Measurements from ENCODE around the gene CDC27.
"Not testable (repeated sequence)": the region's sequence is repeated elsewhere in the genome, so short reads cannot be mapped to it uniquely, and the experiment has no call there.

CDC27 gene

DNA sequence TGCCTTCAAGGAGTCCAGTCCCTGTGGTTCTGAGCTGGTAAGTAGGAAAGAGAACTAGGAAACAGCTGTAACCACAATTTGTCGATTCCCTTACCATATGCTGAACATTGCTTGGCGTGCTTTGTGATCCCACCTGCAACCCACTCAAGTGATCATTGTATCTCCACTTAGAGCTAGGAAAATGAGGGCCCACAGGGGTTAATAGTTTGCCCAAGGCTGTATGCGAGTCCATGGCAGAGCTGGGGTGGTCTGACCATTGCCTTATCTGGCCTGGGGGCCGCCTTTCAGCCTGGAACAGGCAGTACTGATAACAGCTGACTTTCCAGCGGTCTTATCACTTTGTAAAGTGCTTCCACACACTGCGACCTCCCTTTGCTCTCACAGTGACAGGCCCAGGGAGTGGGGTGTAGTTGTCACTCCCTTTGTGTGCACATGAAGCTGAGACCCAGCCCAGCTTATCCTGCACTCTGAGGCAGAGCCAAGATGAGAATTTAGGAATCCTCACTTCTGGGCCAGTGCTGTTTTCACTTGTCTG lies 29.9 kb upstream of the CDC27 start:
- H3K36me3 Mint-ChIP-seq (ENCODE audit: low read depth) = peaks cover 3% of the 10 kb centered on the region
- no peak overlapping the region for H3K4me3 Mint-ChIP-seq
- peaks cover 18% of the 10 kb centered on the region for H3K27me3 Mint-ChIP-seq (ENCODE audit: low read depth)
- no peak overlapping the region for H3K27ac Mint-ChIP-seq
- peaks cover 14% of the 10 kb centered on the region for H3K4me1 Mint-ChIP-seq
- H3K9me3 Mint-ChIP-seq = peaks cover 4% of the 10 kb centered on the region
- TF ChIP-seq, protein P1, sequence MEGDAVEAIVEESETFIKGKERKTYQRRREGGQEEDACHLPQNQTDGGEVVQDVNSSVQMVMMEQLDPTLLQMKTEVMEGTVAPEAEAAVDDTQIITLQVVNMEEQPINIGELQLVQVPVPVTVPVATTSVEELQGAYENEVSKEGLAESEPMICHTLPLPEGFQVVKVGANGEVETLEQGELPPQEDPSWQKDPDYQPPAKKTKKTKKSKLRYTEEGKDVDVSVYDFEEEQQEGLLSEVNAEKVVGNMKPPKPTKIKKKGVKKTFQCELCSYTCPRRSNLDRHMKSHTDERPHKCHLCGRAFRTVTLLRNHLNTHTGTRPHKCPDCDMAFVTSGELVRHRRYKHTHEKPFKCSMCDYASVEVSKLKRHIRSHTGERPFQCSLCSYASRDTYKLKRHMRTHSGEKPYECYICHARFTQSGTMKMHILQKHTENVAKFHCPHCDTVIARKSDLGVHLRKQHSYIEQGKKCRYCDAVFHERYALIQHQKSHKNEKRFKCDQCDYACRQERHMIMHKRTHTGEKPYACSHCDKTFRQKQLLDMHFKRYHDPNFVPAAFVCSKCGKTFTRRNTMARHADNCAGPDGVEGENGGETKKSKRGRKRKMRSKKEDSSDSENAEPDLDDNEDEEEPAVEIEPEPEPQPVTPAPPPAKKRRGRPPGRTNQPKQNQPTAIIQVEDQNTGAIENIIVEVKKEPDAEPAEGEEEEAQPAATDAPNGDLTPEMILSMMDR (IDR thresholded peaks at IDR 0.05; ENCODE audit: unreplicated experiment in 3 of 3) = no peak

DNA sequence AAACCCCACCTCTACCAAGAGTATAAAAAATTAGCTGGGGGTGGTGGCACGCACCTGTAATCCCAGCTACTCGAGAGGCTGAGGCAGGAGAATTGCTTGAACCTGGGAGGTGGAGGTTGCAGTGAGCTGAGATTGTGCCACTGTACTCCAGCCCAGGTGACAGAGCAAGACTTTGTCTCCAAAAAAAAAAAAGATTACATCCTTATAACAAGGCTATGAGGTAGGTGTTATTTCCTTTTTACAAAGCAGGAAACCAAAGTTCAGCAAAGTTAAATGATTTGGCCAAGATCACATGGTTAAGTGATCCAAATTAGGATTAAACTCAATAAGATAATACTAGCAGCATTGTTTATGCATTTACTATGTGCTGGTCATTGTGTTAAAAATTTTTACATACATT lies 28.2 kb upstream of the CDC27 start:
- H3K9me3 Mint-ChIP-seq; H3K27ac Mint-ChIP-seq; H3K36me3 Mint-ChIP-seq (ENCODE audit: low read depth); H3K4me3 Mint-ChIP-seq: not testable (repeated sequence)
- peaks cover 18% of the 10 kb centered on the region for H3K27me3 Mint-ChIP-seq (ENCODE audit: low read depth)
- peaks cover 26% of the 10 kb centered on the region for H3K4me1 Mint-ChIP-seq

DNA sequence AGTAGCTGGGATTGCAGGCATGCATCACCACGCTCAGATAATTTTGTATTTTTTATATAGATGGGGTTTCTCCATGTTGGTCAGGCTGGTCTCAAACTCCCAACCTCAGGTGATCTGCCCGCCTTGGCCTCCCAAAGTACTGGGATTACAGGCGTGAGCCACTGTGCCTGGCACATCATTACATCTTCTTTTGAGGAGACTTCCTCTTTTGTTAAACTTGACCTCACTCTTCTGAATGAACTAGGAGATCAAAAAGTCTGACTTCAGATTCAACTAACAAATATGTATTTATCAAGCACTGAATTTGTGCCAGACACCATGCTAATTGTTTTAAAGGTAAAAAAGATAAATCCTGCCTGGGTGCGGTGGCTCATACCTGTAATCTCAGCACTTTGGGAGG lies 27.7 kb upstream of the CDC27 start:
- H3K27ac Mint-ChIP-seq; H3K36me3 Mint-ChIP-seq (ENCODE audit: low read depth); H3K9me3 Mint-ChIP-seq; H3K4me3 Mint-ChIP-seq: not testable (repeated sequence)
- Mint-ChIP-seq H3K27me3 (ENCODE audit: low read depth) (peaks cover 18% of the 10 kb centered on the region), H3K4me1 (peaks cover 30% of the 10 kb centered on the region)

DNA sequence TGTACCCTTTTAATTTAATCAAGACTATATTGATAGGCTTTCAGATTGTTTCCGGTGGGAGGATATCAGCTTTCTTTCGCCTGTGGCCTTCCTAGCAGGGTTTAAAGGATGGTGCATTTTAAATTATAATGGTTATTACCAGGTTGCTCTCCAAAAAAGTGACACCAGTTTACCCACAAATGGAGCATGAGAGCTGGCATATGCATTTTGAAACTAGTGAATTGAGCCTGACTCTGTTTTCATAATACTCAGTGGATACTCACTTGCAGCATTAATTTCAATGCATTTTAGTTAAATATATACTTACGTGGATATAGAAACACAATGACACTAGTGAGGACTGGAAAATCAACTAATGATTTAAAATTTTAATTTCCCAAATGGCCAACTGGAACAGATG lies 25.8 kb upstream of the CDC27 start:
- Mint-ChIP-seq H3K4me1 (peaks cover 31% of the 10 kb centered on the region), H3K27me3 (ENCODE audit: low read depth) (peaks cover 9% of the 10 kb centered on the region), H3K4me3 (no peak overlapping the region), H3K27ac (no peak overlapping the region), H3K36me3 (ENCODE audit: low read depth) (no peaks in the 10 kb centered on the region), H3K9me3 (no peaks in the 10 kb centered on the region)
- TF ChIP-seq, protein P1 (IDR thresholded peaks at IDR 0.05; ENCODE audit: unreplicated experiment in 3 of 3) = no peak

DNA sequence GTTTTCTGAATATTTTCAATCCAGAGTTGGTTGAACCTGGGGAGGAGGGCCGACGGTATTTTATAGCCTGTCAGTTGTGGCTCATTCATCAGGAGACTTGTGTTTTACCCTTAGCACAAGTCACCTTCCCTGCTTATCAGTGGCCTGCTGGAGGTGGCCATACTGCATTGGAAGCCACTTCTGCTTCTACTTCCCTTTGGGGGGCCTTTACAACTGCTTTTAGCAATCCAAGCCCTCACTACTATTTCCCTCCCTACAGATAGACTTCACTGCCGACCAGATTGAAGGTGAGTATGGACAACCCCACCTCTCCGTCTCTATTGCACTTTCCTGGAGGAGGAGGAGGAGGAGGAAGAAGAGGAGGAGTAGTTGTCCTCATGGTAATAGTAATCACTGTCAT lies 24.4 kb upstream of the CDC27 start:
- Mint-ChIP-seq H3K4me1 (peaks cover 37% of the 10 kb centered on the region), H3K27ac (no peak overlapping the region), H3K4me3 (peak overlapping the region in 1 of 3 experiments; percentile 17), H3K27me3 (ENCODE audit: low read depth) (peaks cover 6% of the 10 kb centered on the region), H3K36me3 (ENCODE audit: low read depth) (no peaks in the 10 kb centered on the region), H3K9me3 (no peaks in the 10 kb centered on the region)
- TF ChIP-seq, protein P1 (IDR thresholded peaks at IDR 0.05; ENCODE audit: unreplicated experiment in 3 of 3) = no peak

DNA sequence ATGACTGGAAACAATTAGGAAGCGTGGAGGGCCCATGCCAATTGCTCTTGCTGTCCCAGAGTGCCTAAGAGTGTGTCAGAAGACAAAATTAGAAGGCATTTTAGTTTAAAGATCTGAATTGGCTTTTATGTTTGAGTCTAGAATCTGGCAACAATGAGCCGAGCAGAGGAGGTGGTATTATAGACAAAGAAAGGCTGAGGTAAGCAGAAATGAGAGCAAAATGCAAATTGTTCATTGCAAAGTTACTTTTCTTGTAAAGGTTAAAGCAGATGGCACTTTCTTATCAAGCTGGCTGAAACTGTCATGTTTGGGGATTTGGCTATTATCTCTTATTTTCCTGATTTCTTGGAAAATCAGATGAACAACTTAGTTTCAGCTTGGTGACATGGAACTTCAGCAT lies 23.4 kb upstream of the CDC27 start:
- H3K27ac Mint-ChIP-seq = peak overlapping the region; percentile 9 to 66 (median 59)

DNA sequence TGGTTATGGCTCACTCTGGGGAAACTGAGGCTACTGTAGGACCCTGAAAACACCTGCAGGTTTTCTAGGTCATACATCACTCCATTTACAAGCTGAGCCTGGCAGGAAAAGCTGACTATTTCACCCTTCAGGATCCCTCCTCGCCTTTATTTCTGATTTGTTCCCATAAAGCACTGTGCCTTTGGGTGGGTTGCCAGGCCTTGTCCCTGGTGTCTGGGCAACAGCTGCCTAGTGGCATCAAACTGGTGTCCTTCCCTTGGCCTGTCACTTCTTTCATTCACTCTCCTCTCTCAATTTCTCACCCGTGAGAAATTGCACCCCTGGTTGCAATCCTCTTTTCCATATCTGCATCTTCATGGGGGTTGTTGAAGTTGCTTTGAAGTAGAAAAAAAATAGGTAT lies 21.7 kb upstream of the CDC27 start:
- Mint-ChIP-seq H3K36me3 (ENCODE audit: low read depth) (no peaks in the 10 kb centered on the region), H3K27ac (peak overlapping the region; percentile 47 to 95 (median 62)), H3K9me3 (no peaks in the 10 kb centered on the region), H3K4me1 (peaks cover 56% of the 10 kb centered on the region), H3K4me3 (peak overlapping the region; percentile 9 to 92 (median 86)), H3K27me3 (ENCODE audit: low read depth) (peaks cover 3% of the 10 kb centered on the region)
- TF ChIP-seq, protein P1 (IDR thresholded peaks at IDR 0.05; ENCODE audit: unreplicated experiment in 3 of 3) = no peak

More for the DNA sequence above, 23.4 kb upstream of the CDC27 start:
- Mint-ChIP-seq H3K4me3 (peak overlapping the region; percentile 20 to 69 (median 48)), H3K4me1 (peaks cover 40% of the 10 kb centered on the region), H3K27me3 (ENCODE audit: low read depth) (peaks cover 3% of the 10 kb centered on the region), H3K36me3 (ENCODE audit: low read depth) (no peaks in the 10 kb centered on the region), H3K9me3 (no peaks in the 10 kb centered on the region)
- TF ChIP-seq, protein P1 (IDR thresholded peaks at IDR 0.05; ENCODE audit: unreplicated experiment in 3 of 3) = no peak
